Omental fat pad (tissue), 4 donors: ENCODE results near the gene BICD1. TPM values are rescaled to one million over a fixed set of nuclear protein-coding genes. Genes with fewer than 3 reads are reported as not detected.

Experiments used
- ATAC-seq: fragments of 150-250 bp; one replicate; pipeline ENCODE4 v1.9.1; 2016; ENCODE audit warnings: mild to moderate bottlenecking, moderate library complexity; ENCODE audit not compliant: low FRiP score
- DNase-seq: peaks from one replicate; pipeline ENCODE4 v3.0.0-alpha.2; 2019; ENCODE audit warnings: low spot score
- CTCF ChIP-seq, 3 donors: fragments of 450-650 bp; IDR thresholded peaks; one replicate each; pipeline ENCODE4 v1.5.1; 2016 to 2017; ENCODE audit warnings: antibody characterized with exemption in 3 of 3, mild to moderate bottlenecking in 3 of 3, moderate library complexity in 2 of 3
- total RNA-seq, 4 donors: library from RNA; depleted of rRNA; stranded (reverse); fragments of >200 nt; gene quantifications; one replicate each; pipeline ENCODE4 v1.1.0, GENCODE V29; 2016

BICD1 gene
- total RNA-seq, 4 donors from 2014 or later, result 8.0 to 19.2 (median 9.1) TPM

DNA sequence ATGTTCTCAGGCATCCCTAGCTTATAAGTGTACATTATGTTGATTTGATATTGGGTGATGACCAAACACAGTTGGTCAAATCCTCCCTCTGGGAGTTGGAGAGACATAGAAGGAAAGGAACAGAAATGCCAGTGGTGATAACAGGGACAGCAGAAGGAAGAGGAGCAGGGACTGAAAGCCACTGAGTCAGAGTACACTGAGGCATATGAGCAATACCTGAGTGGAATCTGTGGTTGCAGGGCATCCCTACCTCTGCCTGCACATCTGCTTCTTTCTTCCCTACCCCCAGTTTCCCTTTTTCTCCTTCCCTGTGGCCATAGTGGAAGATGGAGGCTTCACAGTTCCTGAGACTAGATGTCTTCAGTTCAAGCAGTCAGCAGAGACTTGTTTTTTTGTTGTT is 44.9 kb downstream of the BICD1 start:
- TF ChIP-seq CTCF (IDR thresholded peaks at IDR 0.05), result no peak
- DNase-seq (no peak), ATAC-seq (no peak)

GRCh38 chr12:32155041-32155440 is 48.4 kb downstream of the BICD1 start:
- no peak for DNase-seq
- no peak for ATAC-seq
- no peak for TF ChIP-seq CTCF (IDR thresholded peaks at IDR 0.05)

GRCh38 chr12:32155961-32156529 is 49.4 kb downstream of the BICD1 start:
- ATAC-seq (no peak), DNase-seq (no peak)
- no peak for TF ChIP-seq CTCF (IDR thresholded peaks at IDR 0.05)

- TF ChIP-seq CTCF (IDR thresholded peaks at IDR 0.05), result no peak
Observed at GRCh38 chr12:32158525-32158924, 51.9 kb downstream of the BICD1 start.

DNA sequence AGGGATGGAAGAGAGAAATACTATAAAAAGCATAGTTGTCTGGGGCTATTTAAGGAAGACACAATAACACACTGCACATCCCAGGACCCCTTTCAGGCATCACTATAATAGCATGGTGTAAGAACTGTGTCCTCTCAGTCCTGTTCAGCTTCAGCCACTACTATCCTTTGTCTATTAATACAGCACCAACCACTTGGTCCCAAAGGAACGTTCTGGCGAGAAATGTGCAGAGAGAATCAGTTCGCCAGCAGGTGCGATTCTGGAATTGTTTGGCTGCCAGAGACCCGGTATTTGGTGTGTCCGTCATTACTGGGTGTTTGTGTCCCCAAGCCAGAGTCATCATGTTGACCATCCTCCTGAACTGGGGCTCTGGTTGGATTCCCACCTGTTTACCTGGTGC is 52.7 kb downstream of the BICD1 start:
- TF ChIP-seq CTCF (IDR thresholded peaks at IDR 0.05), result no peak
- ATAC-seq, result no peak
- DNase-seq, result no peak

More at GRCh38 chr12:32158525-32158924, 51.9 kb downstream of the BICD1 start:
- ATAC-seq, result no peak
- no peak for DNase-seq

DNA sequence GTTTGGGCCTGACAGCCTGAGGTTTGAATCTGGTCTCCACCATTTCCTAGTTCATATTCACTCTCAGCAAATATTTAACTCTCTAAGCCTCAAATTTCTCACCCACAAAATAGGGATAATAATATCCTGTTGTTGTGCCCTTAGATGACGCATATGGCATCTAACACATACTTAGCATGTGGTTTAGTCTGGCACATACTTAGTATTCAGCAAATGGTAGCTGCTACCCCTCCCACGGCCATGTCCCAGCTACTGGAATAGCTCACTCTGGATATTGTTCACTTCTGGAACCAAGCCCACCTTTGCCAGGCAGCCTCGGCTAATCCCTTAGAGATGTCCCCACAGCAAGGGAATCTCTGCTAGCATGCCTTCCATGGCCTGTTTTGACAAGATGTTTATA is 53.3 kb downstream of the BICD1 start:
- no peak for TF ChIP-seq CTCF (IDR thresholded peaks at IDR 0.05)

GRCh38 chr12:32161058-32161457 is 54.4 kb downstream of the BICD1 start:
- no peak for DNase-seq
- ATAC-seq, result no peak
- no peak for TF ChIP-seq CTCF (IDR thresholded peaks at IDR 0.05)

More for the DNA sequence above, 53.3 kb downstream of the BICD1 start:
- DNase-seq (no peak), ATAC-seq (no peak)
